AG10803 (cell line): ENCODE measurements around the gene KLHL1.
"Not testable (repeated sequence)": the region's sequence is repeated elsewhere in the genome, so short reads cannot be mapped to it uniquely, and the experiment has no call there.

Experiments used
- DNase-seq: peaks from one replicate; pipeline ENCODE4 v3.0.0; 2010; ENCODE audit warnings: low read depth
- H3K4me3 ChIP-seq: 2 replicates; pipeline ENCODE4 v1.5.1; 2011; ENCODE audit warnings: mild to moderate bottlenecking, low read length, control low read depth
- TF ChIP-seq, protein P1 (sequence below): conservative IDR thresholded peaks from 2 replicates; pipeline ENCODE4 v1.5.1; 2011; ENCODE audit warnings: mild to moderate bottlenecking, low read length, control low read depth, inconsistent platforms

KLHL1 gene, protein sequence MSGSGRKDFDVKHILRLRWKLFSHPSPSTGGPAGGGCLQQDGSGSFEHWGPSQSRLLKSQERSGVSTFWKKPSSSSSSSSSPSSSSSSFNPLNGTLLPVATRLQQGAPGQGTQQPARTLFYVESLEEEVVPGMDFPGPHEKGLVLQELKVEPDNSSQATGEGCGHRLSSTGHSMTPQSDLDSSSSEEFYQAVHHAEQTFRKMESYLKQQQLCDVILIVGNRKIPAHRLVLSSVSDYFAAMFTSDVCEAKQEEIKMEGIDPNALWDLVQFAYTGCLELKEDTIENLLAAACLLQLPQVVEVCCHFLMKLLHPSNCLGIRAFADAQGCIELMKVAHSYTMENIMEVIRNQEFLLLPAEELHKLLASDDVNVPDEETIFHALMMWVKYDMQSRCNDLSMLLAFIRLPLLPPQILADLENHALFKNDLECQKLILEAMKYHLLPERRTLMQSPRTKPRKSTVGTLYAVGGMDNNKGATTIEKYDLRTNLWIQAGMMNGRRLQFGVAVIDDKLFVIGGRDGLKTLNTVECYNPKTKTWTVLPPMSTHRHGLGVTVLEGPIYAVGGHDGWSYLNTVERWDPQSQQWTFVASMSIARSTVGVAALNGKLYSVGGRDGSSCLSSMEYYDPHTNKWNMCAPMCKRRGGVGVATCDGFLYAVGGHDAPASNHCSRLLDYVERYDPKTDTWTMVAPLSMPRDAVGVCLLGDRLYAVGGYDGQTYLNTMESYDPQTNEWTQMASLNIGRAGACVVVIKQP

GRCh38 chr13:70108356-70109105 is at the start of gene KLHL1:
KLHL1 (minus strand) TSS chr13:70108452; CDS start chr13:70107699, 753 bp downstream.
- no peak within 1 kb of the TSS for H3K4me3 ChIP-seq
- DNase-seq, result no peak
- TF ChIP-seq, protein P1, sequence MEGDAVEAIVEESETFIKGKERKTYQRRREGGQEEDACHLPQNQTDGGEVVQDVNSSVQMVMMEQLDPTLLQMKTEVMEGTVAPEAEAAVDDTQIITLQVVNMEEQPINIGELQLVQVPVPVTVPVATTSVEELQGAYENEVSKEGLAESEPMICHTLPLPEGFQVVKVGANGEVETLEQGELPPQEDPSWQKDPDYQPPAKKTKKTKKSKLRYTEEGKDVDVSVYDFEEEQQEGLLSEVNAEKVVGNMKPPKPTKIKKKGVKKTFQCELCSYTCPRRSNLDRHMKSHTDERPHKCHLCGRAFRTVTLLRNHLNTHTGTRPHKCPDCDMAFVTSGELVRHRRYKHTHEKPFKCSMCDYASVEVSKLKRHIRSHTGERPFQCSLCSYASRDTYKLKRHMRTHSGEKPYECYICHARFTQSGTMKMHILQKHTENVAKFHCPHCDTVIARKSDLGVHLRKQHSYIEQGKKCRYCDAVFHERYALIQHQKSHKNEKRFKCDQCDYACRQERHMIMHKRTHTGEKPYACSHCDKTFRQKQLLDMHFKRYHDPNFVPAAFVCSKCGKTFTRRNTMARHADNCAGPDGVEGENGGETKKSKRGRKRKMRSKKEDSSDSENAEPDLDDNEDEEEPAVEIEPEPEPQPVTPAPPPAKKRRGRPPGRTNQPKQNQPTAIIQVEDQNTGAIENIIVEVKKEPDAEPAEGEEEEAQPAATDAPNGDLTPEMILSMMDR, result no peak

- H3K4me3 ChIP-seq, DNase-seq: not testable (repeated sequence)
Observed at GRCh38 chr13:70142658-70143057, 34.4 kb upstream of the KLHL1 start.

DNA sequence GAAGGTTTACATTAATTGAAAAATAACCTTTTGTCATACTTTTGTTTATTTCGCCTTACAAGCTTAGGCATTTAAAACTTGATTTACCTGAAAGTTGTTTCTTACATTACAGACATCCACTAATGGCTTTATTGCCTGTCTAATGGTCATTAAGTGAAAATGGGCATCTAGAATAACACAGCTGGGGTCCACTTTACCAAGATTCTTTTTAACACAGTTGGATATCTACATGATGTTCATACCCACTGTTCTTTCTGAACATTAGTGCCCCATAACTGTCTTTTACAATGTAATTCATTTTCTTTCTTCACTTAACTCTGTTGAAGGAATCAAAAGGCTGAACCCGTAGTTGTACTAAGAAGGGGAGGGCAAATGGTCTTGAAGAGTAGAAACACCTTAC is 19.8 kb upstream of the KLHL1 start:
- no peak for DNase-seq
- no peak overlapping the region for H3K4me3 ChIP-seq
- TF ChIP-seq, protein P1, result no peak

DNA sequence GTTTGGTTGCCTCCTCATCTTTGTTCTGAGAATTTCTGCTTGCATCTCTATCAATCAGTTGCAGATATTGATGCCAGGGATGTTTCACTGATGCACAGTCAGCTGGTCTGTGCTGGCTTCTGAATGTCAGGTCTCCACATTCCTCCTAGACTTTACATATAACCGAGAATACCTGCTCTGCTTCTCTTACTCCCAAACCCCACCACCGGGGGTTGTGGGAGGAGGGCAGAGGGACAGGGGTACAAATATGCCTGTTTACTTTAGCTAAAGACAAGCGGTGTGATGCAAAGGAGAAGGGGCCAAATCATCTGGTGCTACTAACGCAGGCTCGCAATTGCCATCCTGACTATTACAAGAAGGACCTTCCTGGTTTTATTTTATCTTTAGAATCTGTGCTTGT is 17.4 kb upstream of the KLHL1 start:
- no peak overlapping the region for H3K4me3 ChIP-seq
- DNase-seq, result no peak
- TF ChIP-seq, protein P1, result no peak

DNA sequence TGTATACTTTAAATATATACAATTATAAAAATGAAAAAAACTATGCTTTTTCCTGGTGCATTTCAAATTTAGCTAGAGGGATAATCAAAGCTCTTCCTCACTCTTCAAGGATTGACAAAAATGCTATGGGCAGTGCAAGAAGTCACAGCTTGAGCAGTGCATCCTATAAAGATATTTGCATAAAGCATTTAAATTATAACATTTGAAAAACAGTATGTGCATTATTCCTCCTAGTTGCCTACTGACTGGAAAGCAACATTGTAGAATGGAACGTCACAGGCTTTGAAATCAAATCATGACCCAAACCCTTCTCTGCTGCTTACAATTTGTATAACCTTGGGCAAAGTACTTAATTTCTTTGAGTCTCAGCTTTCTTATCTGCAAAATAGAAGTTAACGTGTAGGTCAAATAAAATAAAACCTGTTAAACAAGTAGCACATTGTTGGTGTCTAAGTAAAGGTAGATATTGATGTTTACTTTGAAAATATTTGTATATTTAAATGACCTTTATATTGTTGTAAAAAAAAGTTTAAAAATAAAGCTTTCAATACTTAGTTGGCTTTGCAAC is 9.2 kb upstream of the KLHL1 start:
- no peak overlapping the region for H3K4me3 ChIP-seq
- TF ChIP-seq, protein P1, result no peak
- no peak for DNase-seq

DNA sequence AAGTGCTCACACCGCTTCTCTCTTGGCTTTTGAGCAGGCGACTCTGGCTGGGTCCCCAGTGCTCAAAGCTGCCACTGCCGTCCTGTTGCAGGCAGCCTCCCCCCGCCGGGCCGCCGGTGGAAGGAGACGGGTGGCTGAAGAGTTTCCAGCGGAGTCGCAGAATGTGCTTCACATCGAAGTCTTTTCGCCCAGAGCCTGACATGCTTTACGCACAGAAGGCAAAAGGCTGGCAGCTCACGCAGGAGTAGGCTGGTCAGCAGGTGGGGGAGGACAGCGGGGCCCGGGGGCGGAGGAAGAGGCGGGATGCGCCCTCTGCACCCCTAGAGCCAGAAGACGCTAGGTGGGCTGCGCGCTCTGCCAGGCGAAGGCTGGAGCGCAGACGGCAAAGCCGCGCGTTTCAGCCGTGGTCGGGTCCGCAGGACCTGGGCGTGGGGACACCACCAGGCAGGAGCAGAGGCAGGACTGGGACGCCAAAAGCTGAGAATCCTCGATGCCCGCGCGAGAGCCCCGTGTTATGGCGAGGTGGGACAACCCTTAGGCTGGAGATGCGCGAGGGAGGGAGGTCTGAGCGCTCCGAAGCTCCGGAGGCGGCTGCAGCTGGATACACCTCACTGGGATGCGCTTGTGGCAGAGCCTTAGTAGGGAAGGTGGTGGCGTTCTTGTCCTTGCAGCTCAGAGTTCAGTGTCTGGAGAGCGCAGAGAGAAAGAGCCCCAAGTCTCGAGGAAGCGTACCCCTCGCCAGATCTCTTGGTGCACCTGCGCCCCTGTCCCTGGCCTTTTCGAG is 562 bp downstream of the KLHL1 start, which contains the start of gene ATXN8OS:
TSS of gene ATXN8OS (plus strand) at position 329 of the 784 bp plus-strand sequence.
- no peak within 1 kb of the TSS for H3K4me3 ChIP-seq
- TF ChIP-seq, protein P1, result no peak
- no peak for DNase-seq
